SK-N-MC (cell line): Measurements from ENCODE around the gene ZYX.

Experiments
- EZH2 ChIP-seq: fragments of 200-600 bp; sonication (generic); IDR thresholded peaks from one replicate; pipeline ENCODE4 v1.6.1; 2017; ENCODE audit warnings: antibody characterized with exemption
- POLR2AphosphoS5 ChIP-seq: IDR thresholded peaks from 2 replicates; pipeline ENCODE4 v1.6.1; 2012; ENCODE audit warnings: mild to moderate bottlenecking, low read depth, low read length, borderline replicate concordance

- no peak for TF ChIP-seq POLR2AphosphoS5
- no peak for TF ChIP-seq EZH2
These were observed 8.4 kb downstream of the ZYX start for GRCh38 chr7:143389316-143390103.
